CD4-positive, alpha-beta T cell treated with Interleukin-6 at 100 ng/mL for 8 hours (primary cell): Measurements from ENCODE around the gene NEURL1.
"Not testable (repeated sequence)": the region's sequence is repeated elsewhere in the genome, so short reads cannot be mapped to it uniquely, and the experiment has no call there.

Source experiments
- DNase-seq: peaks from one replicate; pipeline ENCODE4 v3.0.0-alpha.2; 2020; ENCODE audit warnings: mixed read lengths, low spot score

The NEURL1 gene

DNA sequence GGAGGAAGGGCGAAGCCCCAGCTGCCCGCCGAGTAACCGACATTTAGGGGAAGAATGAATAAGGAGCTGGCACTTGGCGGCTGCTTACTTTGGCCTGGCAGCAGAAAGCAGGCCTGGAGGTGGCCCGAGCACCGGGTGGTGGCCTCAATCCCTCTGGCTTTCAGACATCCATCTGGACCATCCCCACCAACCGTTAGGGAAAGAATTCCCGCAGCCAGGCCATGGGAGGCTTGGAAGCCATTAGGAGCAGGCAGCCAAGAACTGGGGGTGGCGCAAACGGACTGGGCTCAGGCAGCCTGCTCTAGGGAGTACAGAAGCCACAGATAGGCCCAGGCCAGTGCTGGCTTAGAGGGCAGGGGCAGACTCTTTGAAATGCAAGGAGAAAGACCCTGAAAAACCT is 132.7 kb downstream of the NEURL1 start:
- DNase-seq: no peak

DNA sequence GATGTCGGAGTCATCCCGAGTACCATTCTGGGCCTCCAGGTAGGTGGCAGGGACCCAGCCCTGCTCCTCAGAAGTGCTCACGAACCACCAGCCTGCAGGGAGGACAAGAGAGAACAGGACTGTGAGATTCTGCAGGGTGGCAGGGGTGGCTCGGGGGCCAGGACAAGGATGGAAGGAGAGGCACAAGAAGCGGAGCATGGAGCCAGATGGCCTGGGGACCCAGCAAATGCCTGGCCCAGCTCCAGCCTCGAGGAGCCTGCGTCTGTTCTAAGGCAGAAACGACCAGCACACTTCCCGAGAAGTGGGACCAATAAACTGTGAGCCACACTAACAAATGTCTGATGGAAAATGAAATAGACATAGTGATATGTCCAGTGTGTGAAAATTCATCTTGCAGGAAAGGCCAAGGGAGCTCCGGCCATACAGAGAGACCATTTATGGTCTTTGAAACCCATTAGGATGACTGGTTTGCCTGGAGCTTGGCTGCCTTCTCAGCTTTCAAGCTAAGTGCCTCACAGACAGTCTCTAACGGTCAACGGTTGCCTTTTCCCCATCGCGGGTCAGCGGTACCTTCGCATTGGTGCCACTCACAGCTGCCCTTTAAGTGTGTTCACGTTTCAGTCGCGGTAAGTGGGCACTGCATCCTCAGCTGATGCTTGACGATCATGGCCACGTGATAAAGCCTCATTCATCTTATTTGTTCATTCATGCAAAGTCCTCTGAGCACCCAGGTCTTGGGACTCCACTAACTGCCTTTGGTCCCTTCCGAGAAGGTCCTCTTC is 133.8 kb downstream of the NEURL1 start:
- DNase-seq: no peak

DNA sequence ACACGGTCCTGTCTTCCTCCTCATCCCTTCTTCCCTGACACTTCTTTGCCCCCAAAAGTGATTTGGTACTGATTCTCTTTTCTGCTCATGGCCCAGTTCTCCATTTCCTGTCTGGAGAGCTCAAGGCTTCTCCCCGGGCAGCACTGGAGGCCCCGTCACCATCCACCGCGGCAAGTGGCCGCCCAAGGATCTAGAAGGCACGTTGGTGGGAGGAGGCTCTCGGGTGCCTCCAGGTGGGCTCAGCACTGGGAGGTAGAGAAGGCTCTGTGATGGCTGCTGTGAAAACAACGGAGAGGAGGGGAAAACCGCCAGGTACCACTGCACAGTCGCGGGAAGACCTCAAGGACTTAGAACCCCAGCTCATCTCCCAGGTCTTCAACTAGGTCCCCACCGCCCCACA is 134.4 kb downstream of the NEURL1 start:
- no peak for DNase-seq

DNA sequence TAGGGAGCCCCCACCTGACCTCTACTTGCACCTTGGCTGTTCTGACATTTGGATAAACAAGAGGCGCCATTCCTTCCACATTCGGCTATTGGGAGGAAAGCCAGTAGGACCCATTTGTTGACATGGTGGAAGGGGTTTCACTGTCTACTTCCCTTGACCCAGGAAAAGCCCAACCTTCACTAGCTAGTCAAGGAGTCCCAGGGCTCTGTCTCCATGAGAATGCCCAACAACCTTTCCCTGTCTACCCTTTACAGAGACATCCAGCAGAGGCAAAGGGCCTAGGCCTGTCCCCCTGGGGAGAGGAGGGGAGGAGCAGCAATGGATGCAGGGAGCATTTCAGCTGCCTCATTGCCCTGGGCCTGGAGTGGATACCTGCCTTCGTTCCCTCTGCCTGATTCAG is 136.1 kb downstream of the NEURL1 start:
- DNase-seq: no peak

DNA sequence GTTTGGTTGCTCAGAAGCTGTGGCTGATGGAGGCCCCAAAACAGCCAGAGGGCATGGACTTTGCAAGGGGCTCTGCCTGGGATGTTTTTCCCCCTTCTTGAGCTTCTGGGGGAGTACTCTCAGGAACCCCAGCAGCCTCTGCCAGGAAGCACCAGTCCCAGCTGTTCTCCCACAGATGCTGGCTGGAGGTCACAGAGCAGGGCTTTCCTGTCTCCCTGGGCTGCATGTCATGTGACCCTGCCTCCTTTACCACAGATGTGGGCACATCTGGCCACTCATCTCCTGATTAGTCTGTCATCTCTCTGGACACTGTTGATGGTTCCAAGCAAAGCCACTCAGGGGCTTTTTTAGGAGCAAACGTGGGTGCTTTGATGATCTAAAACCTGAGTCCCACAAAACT is 136.7 kb downstream of the NEURL1 start:
- no peak for DNase-seq

DNA sequence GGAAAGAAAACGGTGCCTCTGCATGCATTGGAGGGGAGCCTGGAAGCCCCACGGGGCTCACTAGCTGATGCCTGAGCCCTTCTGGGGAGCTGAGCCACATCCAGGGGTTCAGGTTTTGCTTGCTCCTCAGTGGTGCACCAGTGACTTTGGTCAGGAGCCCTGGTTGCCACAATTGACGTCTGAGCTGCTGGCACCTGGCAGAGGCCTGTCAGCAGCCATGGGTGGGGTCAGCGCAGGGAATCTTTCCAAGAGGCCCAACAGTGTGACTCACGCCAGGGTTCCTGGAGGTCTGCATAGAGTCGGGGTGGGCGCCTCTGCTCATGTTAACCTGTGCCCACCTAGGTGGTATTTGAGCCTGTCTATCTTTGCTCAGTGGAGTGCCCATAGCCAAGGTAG is 138.7 kb downstream of the NEURL1 start:
- DNase-seq: no peak

DNA sequence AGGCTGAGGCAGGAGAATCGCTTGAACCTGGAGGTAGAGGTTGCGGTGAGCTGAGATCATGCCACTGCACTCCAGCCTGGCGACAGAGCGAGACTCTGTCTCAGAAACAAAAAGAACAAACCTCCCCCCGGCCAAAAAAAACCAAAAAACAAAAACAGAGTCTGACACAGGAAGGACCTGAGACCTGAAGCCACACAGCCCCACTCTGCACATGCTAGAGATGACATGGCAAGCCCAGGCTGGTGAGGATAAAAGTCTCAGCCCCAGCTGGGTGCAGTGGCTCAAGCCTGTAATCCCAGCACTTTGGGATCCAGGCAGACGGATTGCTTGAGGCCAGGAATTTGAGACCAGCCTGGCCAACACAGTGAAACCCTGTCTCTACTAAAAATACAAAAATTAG is 139.4 kb downstream of the NEURL1 start:
- DNase-seq: not testable (repeated sequence)

DNA sequence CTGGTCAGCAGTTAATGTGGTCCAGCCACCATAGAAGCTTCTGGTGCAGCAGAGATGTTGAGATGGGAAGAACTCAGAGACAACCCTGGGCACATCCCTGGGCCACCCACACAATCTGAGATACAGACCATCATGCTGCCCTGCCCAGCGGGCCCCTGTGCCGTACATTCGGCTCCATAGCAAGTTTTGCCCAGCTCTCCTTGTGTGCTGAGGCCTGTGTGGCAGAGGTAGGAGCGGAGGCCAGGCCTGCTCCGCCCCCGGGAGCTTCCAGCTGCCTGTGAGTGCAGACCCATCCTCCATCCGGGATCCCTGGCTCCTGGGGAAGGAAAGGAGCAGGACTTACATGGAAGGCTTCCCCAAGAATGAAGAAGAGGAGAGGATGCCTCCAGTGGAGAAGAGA is 140.3 kb downstream of the NEURL1 start:
- DNase-seq: no peak

DNA sequence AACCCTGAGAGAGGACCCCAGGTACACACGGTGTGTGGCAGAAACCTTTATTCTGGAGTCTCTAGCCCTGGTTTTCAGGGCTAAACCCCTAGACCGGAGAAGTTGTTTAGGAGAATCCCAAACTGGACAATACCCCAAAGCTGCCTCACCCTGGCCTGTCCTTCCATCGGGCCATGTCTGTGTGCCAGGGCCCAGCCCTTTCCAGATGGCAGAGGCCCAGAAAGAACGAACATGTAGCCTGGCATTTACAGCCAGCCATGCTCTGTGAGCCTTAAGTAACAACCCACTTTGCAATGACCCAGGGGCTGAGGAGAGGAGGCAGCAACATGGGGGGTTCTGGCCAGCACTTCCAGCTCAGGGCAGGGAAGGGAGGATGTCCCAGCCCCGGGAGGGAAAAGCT is 142.1 kb downstream of the NEURL1 start:
- no peak for DNase-seq

DNA sequence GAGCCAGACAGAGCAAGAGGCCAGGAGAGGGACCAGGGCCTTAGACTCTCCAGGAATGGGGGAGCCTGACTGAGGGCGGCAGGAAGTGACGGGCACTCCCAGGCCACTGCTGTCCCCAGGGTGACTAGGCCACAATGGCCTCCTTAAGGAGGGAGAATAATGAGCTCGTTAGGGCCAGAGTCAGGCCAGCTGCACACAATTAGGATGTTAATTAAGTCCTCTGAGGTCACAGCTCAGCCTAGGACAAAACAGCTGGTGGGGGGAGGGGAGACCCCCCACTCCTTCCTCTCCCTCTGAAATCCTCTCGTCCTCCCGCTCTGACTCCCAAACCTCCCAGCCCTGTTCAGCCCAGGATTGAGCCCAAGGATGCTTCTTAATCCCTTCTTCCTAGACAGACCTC is 143.0 kb downstream of the NEURL1 start:
- no peak for DNase-seq

DNA sequence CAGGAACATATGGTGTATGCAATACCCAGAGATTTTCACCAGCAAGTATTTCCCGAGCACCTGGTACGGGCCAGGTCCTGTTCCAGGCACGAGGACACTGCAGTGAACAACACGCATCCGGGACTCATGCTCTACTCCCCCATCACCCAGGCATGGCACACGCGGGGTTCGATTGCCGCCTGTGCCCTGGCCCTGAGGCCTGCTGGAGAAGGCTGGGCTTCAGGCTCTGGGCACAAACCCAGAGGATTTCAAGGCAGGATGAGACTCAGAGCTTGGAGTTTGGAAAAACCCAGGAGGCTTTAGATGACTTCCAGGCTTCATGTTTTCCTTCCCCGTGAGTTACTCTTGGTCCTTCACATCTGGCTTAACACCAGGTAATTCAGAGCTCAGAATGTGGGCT is 143.5 kb downstream of the NEURL1 start:
- DNase-seq: no peak

DNA sequence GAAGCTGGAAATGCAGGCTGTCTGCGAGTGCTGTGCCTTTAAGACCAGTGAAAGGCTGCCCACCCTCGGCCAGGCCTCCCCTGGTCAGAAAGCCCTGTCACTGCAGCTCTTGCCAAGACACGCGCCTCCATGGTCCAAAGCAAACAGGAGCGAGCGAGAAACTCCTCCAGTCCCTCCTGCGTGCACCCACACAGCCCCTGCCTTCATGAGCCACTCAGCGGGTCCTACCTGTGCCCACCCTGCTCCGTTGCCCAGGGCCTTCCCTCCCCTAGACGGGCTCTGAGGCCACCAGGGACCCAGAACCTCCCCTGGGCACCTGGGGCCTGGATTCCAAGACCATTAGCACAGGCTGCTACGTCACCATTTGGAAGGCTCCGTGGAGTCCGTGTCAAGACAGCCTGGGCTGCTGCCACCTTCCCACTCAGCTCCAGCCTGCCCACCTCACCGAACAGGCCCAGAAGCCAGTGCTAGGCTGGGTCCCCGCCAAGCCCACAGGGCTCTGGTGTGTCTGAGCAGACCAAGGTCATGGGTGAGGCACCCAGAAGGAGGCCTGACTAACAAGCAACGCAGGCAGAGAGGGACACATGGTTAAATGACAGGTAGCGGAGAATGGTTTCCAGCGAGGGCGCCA is 144.5 kb downstream of the NEURL1 start:
- DNase-seq: no peak

DNA sequence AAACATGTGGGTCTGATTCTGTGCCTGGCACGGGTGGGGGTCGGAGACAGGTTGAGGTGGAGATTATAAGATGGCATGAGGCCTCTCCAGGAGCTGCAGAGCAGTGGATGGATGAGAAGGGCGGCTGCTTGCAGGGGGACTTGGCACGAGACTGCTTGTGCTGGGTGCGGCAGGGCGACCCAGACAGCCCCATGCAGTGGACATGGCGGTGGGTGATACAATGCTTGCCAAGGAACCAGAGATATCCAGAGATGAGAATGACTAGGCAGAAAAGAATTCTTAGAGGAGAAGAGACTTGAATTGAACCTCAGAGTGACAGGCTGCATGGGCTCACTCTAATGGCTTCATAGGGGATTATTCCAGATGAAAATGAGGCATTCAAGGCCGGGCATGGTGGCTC is 145.4 kb downstream of the NEURL1 start:
- no peak for DNase-seq

DNA sequence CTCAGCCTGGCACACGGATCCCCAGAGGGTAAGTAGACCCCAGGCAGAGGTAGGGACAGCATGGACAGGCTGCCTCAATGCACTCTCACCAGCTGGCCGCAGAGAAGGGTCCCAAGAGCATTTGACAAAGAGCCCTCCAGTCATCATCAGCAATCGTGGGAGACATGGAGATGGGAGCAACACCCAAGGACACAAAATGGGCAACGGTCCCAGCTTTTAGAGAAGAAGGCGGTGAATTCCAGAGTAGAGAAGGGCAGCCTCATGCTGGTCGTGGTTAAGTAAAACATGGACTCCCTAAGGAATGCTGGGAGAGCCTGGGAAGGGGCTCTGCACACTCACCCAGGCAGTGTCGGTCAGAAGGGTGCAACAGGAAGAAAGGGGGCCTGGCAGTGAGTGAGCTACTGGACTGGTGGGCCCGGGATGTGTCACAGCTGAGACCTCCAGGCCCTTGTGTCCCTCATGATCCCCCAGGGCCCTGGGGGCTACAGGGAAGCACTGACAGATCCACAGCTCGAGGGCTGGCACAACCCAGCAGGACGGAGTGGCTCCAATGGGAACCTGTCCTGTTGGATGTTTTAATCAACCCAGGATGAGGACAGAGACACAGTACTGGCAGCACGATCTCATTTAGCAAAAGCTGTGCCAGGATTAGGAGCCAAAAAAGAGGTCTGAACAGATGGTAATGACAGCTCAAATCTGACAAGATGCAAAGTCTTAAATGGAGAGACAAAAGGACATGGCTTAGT is 147.1 kb downstream of the NEURL1 start:
- DNase-seq: no peak

DNA sequence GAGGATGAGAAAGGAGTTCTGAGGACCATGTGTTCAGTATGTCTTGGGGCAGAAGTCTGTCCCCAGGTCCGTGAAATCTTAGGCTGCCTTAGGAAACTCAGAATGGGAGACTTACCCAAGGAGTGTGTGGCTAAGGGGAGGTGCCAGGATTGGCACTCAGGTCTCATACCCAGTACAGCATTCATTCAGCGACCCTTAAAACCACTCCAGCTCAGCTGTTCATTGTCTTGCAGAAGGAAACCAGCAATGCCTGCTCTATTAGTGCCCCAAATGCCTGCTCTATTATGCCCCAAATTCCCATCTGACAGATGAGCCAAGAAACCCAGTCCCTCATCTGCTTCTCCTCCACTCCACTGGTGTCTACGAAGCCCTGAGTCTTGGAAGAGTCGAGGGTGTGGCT is 147.8 kb downstream of the NEURL1 start:
- DNase-seq: no peak
